H9 (cell line): ENCODE results near the gene DENND6A. TPM values are rescaled to one million over a fixed set of nuclear protein-coding genes. Genes with fewer than 3 reads are reported as not detected.

Experiments
- DNase-seq: peaks from one replicate; pipeline ENCODE4 v3.0.0-alpha.2; 2017
- H2AFZ ChIP-seq: one replicate; pipeline ENCODE4 v1.6.1; 2013; ENCODE audit warnings: mild to moderate bottlenecking, low read length, control low read depth, moderate library complexity
- H2AK5ac ChIP-seq: 2 replicates; pipeline ENCODE4 v1.6.1; 2013; ENCODE audit warnings: low read length, control low read depth, mixed read lengths; ENCODE audit not compliant: insufficient read length
- H2BK120ac ChIP-seq: one replicate; pipeline ENCODE4 v1.6.1; 2013; ENCODE audit warnings: low read depth, mild to moderate bottlenecking, low read length, control low read depth, inconsistent platforms; ENCODE audit not compliant: poor library complexity, severe bottlenecking
- H2BK12ac ChIP-seq: 2 replicates; pipeline ENCODE4 v1.6.1; 2013; ENCODE audit warnings: low read length, control low read depth, mixed read lengths, low read depth; ENCODE audit not compliant: insufficient read length
- H2BK15ac ChIP-seq: 2 replicates; pipeline ENCODE4 v1.6.1; 2013; ENCODE audit warnings: low read depth, low read length, control low read depth
- H2BK20ac ChIP-seq: one replicate; pipeline ENCODE4 v1.6.1; 2013; ENCODE audit warnings: low read depth, mild to moderate bottlenecking, low read length, control low read depth, inconsistent platforms; ENCODE audit not compliant: poor library complexity, severe bottlenecking
- H2BK5ac ChIP-seq: 2 replicates; pipeline ENCODE4 v1.6.1; 2013; ENCODE audit warnings: low read length, control low read depth, mixed read lengths; ENCODE audit not compliant: insufficient read length
- H3K14ac ChIP-seq: 2 replicates; pipeline ENCODE4 v1.6.1; 2013; ENCODE audit warnings: low read length, control low read depth; ENCODE audit not compliant: insufficient read depth
- H3K18ac ChIP-seq: 2 replicates; pipeline ENCODE4 v1.6.1; 2013; ENCODE audit warnings: low read depth, mild to moderate bottlenecking, mixed read lengths, low read length, control low read depth; ENCODE audit not compliant: insufficient read length
- H3K23ac ChIP-seq: 2 replicates; pipeline ENCODE4 v1.6.1; 2013; ENCODE audit warnings: low read length, control low read depth, mixed read lengths, low read depth; ENCODE audit not compliant: insufficient read length
- H3K23me2 ChIP-seq: 2 replicates; pipeline ENCODE4 v1.6.1; 2013; ENCODE audit warnings: low read depth, mild to moderate bottlenecking, mixed read lengths, low read length, control low read depth; ENCODE audit not compliant: insufficient read length, poor library complexity, severe bottlenecking
- H3K27ac ChIP-seq: 2 replicates; pipeline ENCODE4 v1.5.1; 2013; ENCODE audit warnings: low read length, control low read depth, mixed read lengths, low read depth; ENCODE audit not compliant: insufficient read length
- H3K27me3 ChIP-seq: 2 replicates; pipeline ENCODE4 v1.6.1; 2013; ENCODE audit warnings: low read length, control low read depth, inconsistent platforms; ENCODE audit not compliant: insufficient read depth
- H3K4ac ChIP-seq: 2 replicates; pipeline ENCODE4 v1.6.1; 2013; ENCODE audit warnings: low read depth, mild to moderate bottlenecking, control low read depth, inconsistent platforms, low read length, moderate library complexity
- H3K4me1 ChIP-seq: 2 replicates; pipeline ENCODE4 v1.6.1; 2013; ENCODE audit warnings: low read length, control low read depth, inconsistent platforms; ENCODE audit not compliant: insufficient read depth
- H3K4me2 ChIP-seq: 2 replicates; pipeline ENCODE4 v1.6.1; 2013; ENCODE audit warnings: low read length, control low read depth, mixed read lengths; ENCODE audit not compliant: insufficient read length, insufficient read depth
- H3K56ac ChIP-seq: 2 replicates; pipeline ENCODE4 v1.6.1; 2013; ENCODE audit warnings: low read depth, mild to moderate bottlenecking, mixed read lengths, low read length, control low read depth; ENCODE audit not compliant: insufficient read length
- H3K79me1 ChIP-seq: 2 replicates; pipeline ENCODE4 v1.6.1; 2013; ENCODE audit warnings: low read depth, mild to moderate bottlenecking, moderate library complexity, low read length, control low read depth, inconsistent platforms; ENCODE audit not compliant: insufficient read depth, poor library complexity, severe bottlenecking
- H3K79me2 ChIP-seq: 2 replicates; pipeline ENCODE4 v1.6.1; 2013; ENCODE audit warnings: low read length, control low read depth, inconsistent platforms; ENCODE audit not compliant: insufficient read depth
- H3K9ac ChIP-seq: 2 replicates; pipeline ENCODE4 v1.6.1; 2013; ENCODE audit warnings: low read length, control low read depth, mixed read lengths; ENCODE audit not compliant: insufficient read length; ENCODE audit errors: extremely low read depth
- H3K9me3 ChIP-seq: one replicate; pipeline ENCODE4 v1.6.1; 2013; ENCODE audit warnings: low read depth, low read length, inconsistent platforms; ENCODE audit not compliant: control insufficient read depth
- H3T11ph ChIP-seq: one replicate; pipeline ENCODE4 v1.6.1; 2013; ENCODE audit warnings: mild to moderate bottlenecking, low read length, control low read depth, inconsistent platforms
- H4K20me1 ChIP-seq: one replicate; pipeline ENCODE4 v1.6.1; 2013; ENCODE audit not compliant: control insufficient read depth, insufficient read length, insufficient read depth
- H4K5ac ChIP-seq: 2 replicates; pipeline ENCODE4 v1.6.1; 2013; ENCODE audit warnings: low read depth, mild to moderate bottlenecking, mixed read lengths, low read length, control low read depth; ENCODE audit not compliant: insufficient read length
- H4K8ac ChIP-seq: replicated peaks from 2 replicates; pipeline ENCODE4 v1.6.1; 2013; ENCODE audit warnings: low read length, control low read depth, mixed read lengths, low read depth; ENCODE audit not compliant: insufficient read length
- H4K91ac ChIP-seq: 2 replicates; pipeline ENCODE4 v1.6.1; 2013; ENCODE audit warnings: low read depth, mild to moderate bottlenecking, moderate library complexity, mixed read lengths, low read length, control low read depth; ENCODE audit not compliant: insufficient read length
- H3K27ac Mint-ChIP-seq, 3 experiments: 2 replicates in 2 of 3; 3 replicates in 1 of 3; pipeline ENCODE4 v1.8.0; 2020 to 2021; ENCODE audit warnings: mixed read lengths in 3 of 3, mild to moderate bottlenecking in 1 of 3, moderate library complexity in 1 of 3
- H3K27me3 Mint-ChIP-seq: 2 replicates; pipeline ENCODE4 v1.8.0; 2021; ENCODE audit warnings: low read depth, mild to moderate bottlenecking, moderate library complexity, mixed read lengths
- H3K36me3 Mint-ChIP-seq, 3 experiments: 2 replicates in 2 of 3; 3 replicates in 1 of 3; pipeline ENCODE4 v1.8.0; 2020 to 2021; ENCODE audit warnings: low read depth in 3 of 3, mixed read lengths in 3 of 3; ENCODE audit not compliant: insufficient read depth in 1 of 3
- H3K4me1 Mint-ChIP-seq, 2 experiments: 2 replicates each; pipeline ENCODE4 v1.8.0; 2020; ENCODE audit warnings: mixed read lengths in 2 of 2
- H3K4me3 Mint-ChIP-seq, 2 experiments: 2 replicates in 1 of 2; 3 replicates in 1 of 2; pipeline ENCODE4 v1.8.0; 2020 to 2021; ENCODE audit warnings: mild to moderate bottlenecking in 2 of 2, mixed read lengths in 2 of 2, moderate library complexity in 1 of 2
- H3K9me3 Mint-ChIP-seq, 2 experiments: 2 replicates in 1 of 2; 3 replicates in 1 of 2; pipeline ENCODE4 v1.8.0; 2020; ENCODE audit warnings: mild to moderate bottlenecking in 2 of 2, mixed read lengths in 2 of 2, moderate library complexity in 1 of 2
- WGBS: extraction: QIAGEN DNeasy Blood & Tissue Kit; methylation state at CpG from one replicate; pipeline ENCODE4 v1.1.7; 2013; ENCODE audit warnings: missing lambda C conversion rate, low lambda C conversion rate, mixed read lengths; ENCODE audit not compliant: insufficient read length; ENCODE audit errors: extremely low coverage; 5-methylcytosine and 5-hydroxymethylcytosine counted together
- total RNA-seq: library from RNA; stranded (reverse); gene quantifications from 2 replicates; pipeline ENCODE4 v1.2.1, GENCODE V29; 2021
- TF ChIP-seq, protein P1 (sequence below): fragments of 200-600 bp; sonication (generic); conservative IDR thresholded peaks from 3 replicates; pipeline ENCODE4 v1.8.0; 2021; ENCODE audit warnings: antibody characterized with exemption, mild to moderate bottlenecking

The DENND6A gene
- total RNA-seq, 1 experiment from 2014 or later, result 13.2 TPM

DNA sequence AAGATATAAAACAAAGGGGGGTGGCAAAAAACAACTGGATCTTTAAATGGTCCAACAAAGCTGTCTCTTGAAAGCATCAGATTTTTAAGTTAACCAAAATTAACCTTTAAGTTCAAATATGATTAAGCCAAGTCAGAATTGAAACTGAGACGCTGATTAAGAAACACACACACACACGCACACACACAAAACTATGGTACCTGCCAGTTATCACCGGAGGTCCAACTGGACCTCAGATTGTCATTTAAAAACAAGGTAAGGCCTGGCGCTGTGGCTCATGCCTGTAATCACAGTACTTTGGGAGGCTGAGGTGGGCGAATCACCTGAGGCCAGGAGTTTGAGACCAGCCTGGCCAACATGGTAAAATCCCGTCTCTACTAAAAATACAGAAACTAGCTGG, 106.1 kb downstream of the DENND6A start:
- Histone ChIP-seq H2BK5ac (no peak overlapping the region), H2BK12ac (no peak overlapping the region), H4K5ac (no peak overlapping the region), H3K4me1 (no peaks in the 10 kb centered on the region), H3K23me2 (no peaks in the 10 kb centered on the region), H3K56ac (no peak overlapping the region), H3K18ac (no peak overlapping the region), H3T11ph (no peak overlapping the region), H4K91ac (no peak overlapping the region), H3K79me2 (peaks cover 23% of the 10 kb centered on the region; the same call in 1 of the 2 replicates), H2BK20ac (no peak overlapping the region), H4K20me1 (no peaks in the 10 kb centered on the region), H4K8ac (no peak overlapping the region), H2AK5ac (no peak overlapping the region), H2BK15ac (no peak overlapping the region), H2BK120ac (no peak overlapping the region), H3K79me1 (peaks cover 3% of the 10 kb centered on the region), H3K9ac (no peak overlapping the region), H3K23ac (no peak overlapping the region), H3K27ac (no peak overlapping the region), H3K27me3 (no peaks in the 10 kb centered on the region), H3K4ac (no peak overlapping the region), H3K14ac (no peak overlapping the region), H3K4me2 (no peak overlapping the region), H3K9me3 (no peaks in the 10 kb centered on the region), H2AFZ (no peak overlapping the region)
- Mint-ChIP-seq H3K4me3 (no peak overlapping the region), H3K9me3 (no peaks in the 10 kb centered on the region), H3K27me3 (no peaks in the 10 kb centered on the region), H3K27ac (peak overlapping the region in 2 of 3 experiments; percentile 16 to 19; a peak in 1 of 7 replicates), H3K36me3 (peaks cover 7 to 24% (median 14%) of the 10 kb centered on the region in 3 experiments; a peak in 6 of 7 replicates), H3K4me1 (peaks cover 0 to 7% of the 10 kb centered on the region in 2 experiments; a peak in 1 of 4 replicates)
- no peak for DNase-seq
- WGBS, result no CpG with 5 or more reads among the region's 6 CpGs
- TF ChIP-seq, protein P1, sequence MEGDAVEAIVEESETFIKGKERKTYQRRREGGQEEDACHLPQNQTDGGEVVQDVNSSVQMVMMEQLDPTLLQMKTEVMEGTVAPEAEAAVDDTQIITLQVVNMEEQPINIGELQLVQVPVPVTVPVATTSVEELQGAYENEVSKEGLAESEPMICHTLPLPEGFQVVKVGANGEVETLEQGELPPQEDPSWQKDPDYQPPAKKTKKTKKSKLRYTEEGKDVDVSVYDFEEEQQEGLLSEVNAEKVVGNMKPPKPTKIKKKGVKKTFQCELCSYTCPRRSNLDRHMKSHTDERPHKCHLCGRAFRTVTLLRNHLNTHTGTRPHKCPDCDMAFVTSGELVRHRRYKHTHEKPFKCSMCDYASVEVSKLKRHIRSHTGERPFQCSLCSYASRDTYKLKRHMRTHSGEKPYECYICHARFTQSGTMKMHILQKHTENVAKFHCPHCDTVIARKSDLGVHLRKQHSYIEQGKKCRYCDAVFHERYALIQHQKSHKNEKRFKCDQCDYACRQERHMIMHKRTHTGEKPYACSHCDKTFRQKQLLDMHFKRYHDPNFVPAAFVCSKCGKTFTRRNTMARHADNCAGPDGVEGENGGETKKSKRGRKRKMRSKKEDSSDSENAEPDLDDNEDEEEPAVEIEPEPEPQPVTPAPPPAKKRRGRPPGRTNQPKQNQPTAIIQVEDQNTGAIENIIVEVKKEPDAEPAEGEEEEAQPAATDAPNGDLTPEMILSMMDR, result no peak
